ENCODE data around the gene RSF1. TPM values are rescaled to one million over a fixed set of nuclear protein-coding genes. Genes with fewer than 3 reads are reported as not detected.
"Not testable (repeated sequence)": the region's sequence is repeated elsewhere in the genome, so short reads cannot be mapped to it uniquely, and the experiment has no call there.

RSF1 gene
- total RNA-seq, 2 experiments from 2014 or later, result 50.3 to 54.2 TPM

DNA sequence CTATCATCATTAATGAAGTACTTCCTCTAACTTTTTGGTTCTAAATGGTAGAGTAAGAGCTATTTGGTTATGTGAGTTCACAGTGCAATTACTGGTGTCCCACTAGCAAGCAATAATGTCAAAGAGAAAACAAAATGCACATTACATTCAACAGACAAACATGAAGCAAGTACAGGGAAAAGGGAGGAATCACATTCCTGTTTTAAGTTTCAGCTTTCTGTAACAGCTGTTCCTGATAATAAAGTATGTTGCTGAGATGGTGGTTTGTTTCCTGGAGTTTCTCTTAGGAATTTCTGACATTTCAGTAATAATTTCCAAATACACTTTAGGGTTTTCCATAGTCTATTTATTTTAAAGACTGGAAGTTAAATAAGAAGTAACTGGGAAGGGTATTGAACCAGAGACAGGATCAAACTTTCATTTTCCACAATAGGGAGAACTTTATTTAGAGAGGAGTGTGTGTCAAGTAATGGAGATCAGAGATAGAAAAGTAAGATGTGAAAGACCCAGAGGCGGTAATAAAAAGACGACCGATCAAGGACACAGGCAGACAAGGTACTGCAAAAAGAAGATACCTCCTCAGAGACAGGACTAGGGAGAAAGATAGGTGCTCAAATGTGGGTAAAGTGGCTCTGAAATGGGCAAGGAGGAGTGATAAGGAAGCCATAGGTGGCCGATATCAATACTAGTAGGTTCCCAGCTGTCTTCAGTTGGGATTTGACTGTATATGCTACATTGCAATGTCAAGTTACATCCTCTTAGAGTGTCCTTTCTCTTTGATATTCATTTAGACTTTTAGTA is 162.1 kb downstream of the RSF1 start:
- Mint-ChIP-seq H3K27ac (no peak overlapping the region), H3K9me3 (no peaks in the 10 kb centered on the region), H3K27me3 (ENCODE audit: low read depth) (no peaks in the 10 kb centered on the region), H3K4me3 (no peak overlapping the region), H3K36me3 (ENCODE audit: low read depth) (no peaks in the 10 kb centered on the region), H3K4me1 (ENCODE audit: low read depth) (no peaks in the 10 kb centered on the region)
- intact Hi-C loops (cut with micrococcal nuclease), result no loop called here
- no peak for DNase-seq
- CTCF ChIA-PET, result no interaction called here

DNA sequence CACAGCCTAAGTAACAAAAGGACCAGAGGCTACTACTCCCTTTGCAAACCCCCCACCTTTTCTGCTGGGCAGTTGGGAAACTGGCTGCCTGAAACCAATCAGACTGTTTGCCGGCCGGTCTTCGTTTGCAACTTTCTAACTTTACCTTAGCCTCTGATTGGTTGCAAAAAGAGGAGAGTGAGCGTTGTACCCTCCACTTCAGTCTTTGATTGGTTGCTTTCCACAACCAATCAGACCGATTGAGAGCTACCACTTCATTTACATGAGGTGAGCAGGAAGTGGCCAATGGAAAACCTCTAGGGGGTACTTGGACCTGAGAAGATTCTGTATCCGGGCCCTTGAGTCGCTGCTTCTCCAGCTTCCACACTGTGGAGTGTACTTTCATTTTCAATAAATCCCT is 164.2 kb downstream of the RSF1 start:
- no peaks in the 10 kb centered on the region for H3K27me3 Mint-ChIP-seq (ENCODE audit: low read depth)
- H3K4me3 Mint-ChIP-seq, result no peak overlapping the region
- no peaks in the 10 kb centered on the region for H3K4me1 Mint-ChIP-seq (ENCODE audit: low read depth)
- no peak overlapping the region for H3K27ac Mint-ChIP-seq
- CTCF ChIA-PET, result no interaction called here
- DNase-seq, result no peak
- no peaks in the 10 kb centered on the region for H3K9me3 Mint-ChIP-seq
- H3K36me3 Mint-ChIP-seq (ENCODE audit: low read depth), result no peaks in the 10 kb centered on the region
- intact Hi-C loops (cut with micrococcal nuclease), result no loop called here

DNA sequence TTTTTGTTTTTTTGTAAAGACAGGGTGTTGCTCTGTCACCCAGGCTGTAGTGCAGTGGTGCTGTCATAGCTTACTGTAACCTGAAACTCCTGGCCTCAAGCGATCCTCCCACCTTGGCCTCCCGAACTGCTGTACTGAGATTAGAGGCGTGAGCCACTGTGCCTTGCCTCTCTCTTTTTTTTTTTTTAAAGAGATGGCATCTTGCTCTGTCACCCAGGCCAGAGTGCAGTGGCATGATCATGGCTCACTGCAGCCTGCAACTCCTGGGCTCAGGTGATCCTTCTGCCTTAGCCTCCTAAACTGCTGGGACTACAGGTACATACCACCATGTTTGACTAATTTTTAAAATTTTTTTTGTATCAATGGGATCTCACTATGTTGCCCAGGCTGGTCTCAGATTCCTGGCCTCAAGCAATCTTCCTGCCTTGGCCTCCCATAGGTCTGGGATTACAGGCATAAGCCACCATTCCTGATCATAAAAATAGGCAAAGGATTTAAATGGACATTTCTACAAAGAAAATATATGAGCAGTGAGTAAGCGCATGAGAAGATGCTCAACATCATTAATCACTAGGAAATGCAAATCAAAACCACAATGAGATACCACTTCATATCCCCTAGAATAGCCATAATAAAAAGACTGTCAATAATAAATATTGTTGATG is 165.6 kb downstream of the RSF1 start:
- DNase-seq, result no peak
- H3K9me3 Mint-ChIP-seq, result no peaks in the 10 kb centered on the region
- no peaks in the 10 kb centered on the region for H3K27me3 Mint-ChIP-seq (ENCODE audit: low read depth)
- H3K4me1 Mint-ChIP-seq (ENCODE audit: low read depth), result no peaks in the 10 kb centered on the region
- intact Hi-C loops (cut with micrococcal nuclease), result no loop called here
- no peak overlapping the region for H3K27ac Mint-ChIP-seq
- CTCF ChIA-PET, result interaction anchor here (0.6 to 0.7 kb wide), 2 partner anchors 58 to 370 kb away, joined by 3 to 4 read pairs; no protein-coding TSS in a partner anchor
- no peak overlapping the region for H3K4me3 Mint-ChIP-seq
- H3K36me3 Mint-ChIP-seq (ENCODE audit: low read depth), result no peaks in the 10 kb centered on the region

DNA sequence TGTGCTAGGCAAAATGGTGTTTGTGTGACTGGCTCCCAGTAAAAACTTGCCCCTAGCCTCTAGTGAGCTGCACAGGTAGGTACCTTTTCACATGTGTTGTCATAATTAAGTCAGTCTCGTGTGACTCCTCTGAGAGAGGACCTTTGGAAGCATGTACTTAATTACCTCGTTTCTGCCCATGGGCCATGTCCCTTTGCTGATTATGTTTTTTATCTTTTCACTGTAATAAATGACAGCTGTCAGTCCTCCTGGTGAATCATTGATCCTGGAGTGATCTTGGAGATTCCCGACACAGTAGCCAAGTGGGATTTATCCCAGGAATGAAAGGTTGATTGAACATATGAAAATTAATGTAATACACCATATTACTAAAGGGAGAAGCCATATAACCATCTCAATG is 170.4 kb downstream of the RSF1 start:
- Mint-ChIP-seq H3K27ac (no peak overlapping the region), H3K4me3 (no peak overlapping the region), H3K27me3 (ENCODE audit: low read depth) (peaks cover 3% of the 10 kb centered on the region), H3K36me3 (ENCODE audit: low read depth) (no peaks in the 10 kb centered on the region), H3K9me3 (no peaks in the 10 kb centered on the region), H3K4me1 (ENCODE audit: low read depth) (no peaks in the 10 kb centered on the region)
- CTCF ChIA-PET, result no interaction called here
- DNase-seq, result no peak
- intact Hi-C loops (cut with micrococcal nuclease), result no loop called here

DNA sequence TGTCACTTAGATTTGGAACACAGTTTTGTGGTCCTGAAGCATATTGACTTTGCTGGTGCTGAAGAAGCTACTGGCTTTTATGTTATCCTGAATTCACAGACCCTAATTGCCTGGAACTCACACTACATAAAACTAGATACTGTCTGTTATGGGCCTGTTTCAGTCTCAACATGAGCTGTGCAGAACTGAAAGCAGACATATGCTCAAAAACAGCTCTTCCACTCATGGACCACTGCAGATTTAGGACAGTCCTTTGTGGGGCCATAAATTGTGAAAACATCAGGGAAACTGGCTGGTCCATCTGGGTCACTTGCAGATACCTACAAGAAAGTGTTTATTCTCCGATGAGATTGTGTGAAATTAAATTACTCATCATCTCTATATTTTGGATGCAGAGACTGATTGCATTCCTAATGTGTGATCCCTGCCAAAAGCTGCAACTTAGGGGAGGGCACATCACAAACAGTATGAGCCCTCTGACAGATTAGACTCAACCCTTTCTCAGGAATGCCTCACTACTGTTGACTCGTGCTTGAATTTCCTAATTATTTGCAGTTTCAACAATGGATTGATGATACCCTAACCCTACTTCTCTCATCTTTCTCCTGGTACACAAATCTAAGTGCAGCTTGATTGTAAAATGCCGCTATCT is 172.7 kb downstream of the RSF1 start:
- DNase-seq, result no peak
- H3K27ac Mint-ChIP-seq, result no peak overlapping the region
- no peaks in the 10 kb centered on the region for H3K9me3 Mint-ChIP-seq
- no peaks in the 10 kb centered on the region for H3K4me1 Mint-ChIP-seq (ENCODE audit: low read depth)
- intact Hi-C loops (cut with micrococcal nuclease), result no loop called here
- CTCF ChIA-PET, result interaction anchor here (0.6 kb wide), 1 partner anchor 58 kb away, joined by 4 read pairs; no protein-coding TSS in a partner anchor
- H3K4me3 Mint-ChIP-seq, result no peak overlapping the region
- H3K27me3 Mint-ChIP-seq (ENCODE audit: low read depth), result peaks cover 6% of the 10 kb centered on the region
- H3K36me3 Mint-ChIP-seq (ENCODE audit: low read depth), result no peaks in the 10 kb centered on the region

DNA sequence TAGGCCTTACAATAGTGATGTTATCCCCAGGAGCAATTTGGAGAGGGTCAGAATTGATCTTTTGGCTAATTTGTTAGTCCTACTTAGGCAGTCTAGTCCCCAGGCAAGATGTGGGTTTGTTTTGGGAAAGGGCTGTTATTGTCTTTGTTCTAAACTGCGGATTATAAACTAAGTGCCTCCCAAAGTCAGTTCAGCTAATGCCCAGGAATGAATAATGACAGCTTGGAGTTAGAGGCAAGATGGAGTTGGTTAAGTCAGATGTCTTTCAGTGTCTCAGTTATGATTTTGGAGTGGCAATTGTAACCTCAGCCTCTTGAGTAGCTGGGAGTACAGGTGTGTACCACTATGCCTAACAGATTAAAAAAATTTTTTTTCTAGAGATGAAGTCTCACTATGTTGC is 175.6 kb downstream of the RSF1 start:
- H3K9me3 Mint-ChIP-seq, result no peaks in the 10 kb centered on the region
- DNase-seq, result no peak
- H3K36me3 Mint-ChIP-seq (ENCODE audit: low read depth), result no peaks in the 10 kb centered on the region
- no peak overlapping the region for H3K4me3 Mint-ChIP-seq
- no peaks in the 10 kb centered on the region for H3K4me1 Mint-ChIP-seq (ENCODE audit: low read depth)
- peaks cover 6% of the 10 kb centered on the region for H3K27me3 Mint-ChIP-seq (ENCODE audit: low read depth)
- intact Hi-C loops (cut with micrococcal nuclease), result no loop called here
- no peak overlapping the region for H3K27ac Mint-ChIP-seq
- CTCF ChIA-PET, result no interaction called here

DNA sequence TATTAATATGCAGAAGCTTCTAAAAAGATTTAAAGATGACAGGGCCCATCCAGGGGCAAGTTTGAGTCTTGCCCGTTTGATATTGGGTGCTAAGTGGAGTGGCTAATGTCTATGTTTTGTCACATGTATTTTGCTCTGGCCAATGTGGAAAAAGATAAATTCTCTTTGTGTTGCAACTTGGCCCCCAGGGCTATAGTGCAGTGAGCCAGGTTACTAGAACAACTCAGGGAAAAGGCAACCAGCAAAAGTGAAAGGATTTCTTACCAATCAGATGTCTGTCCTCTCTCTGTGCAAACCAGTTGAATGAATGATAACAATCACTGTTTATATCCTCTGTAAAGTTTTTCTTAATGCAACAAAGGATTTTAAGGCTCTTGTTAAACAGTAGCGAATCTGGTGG is 178.3 kb downstream of the RSF1 start:
- Mint-ChIP-seq H3K36me3 (ENCODE audit: low read depth) (no peaks in the 10 kb centered on the region), H3K9me3 (no peaks in the 10 kb centered on the region)
- CTCF ChIA-PET, result no interaction called here

DNA sequence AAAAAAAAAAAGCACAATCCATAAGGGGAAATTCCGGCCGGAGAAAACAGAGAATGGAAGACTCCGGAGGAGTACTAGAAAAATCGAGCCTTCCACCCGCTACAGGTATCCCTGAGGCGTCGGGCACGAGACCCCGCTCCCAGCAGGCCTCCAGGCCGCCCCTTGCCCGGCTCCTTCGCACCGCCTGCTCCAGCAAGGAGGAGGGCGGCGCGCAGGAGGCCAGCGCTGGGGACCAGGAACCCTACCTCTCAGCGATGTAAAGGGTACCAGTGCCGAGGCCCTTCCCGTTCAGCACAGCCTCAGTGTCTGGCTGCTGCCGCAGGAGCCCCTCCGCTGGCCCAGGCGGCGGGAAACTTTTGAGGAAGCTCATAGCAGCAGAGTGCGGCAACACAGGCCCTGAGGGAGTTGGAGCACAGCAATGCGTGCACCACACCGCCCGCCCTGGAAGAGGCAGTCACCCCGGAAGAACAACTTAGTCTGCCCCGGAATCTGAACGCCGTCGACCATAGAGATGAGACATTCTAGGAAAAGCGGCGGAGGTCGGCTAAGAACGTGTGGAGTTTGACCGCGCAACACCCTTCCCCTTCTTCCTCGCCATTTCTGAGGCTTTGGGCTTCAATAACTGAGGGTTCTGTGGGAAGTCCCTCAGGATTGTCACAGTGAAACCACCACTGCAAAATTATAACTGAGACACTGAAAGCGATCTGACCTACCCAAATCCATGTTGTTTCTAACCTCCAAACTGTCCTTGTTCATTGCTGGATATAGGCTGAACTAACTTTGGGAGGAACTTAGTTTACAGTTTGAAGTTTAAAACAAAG is 183.0 kb downstream of the RSF1 start, which contains the start of gene CLNS1A:
TSS of gene CLNS1A (minus strand) at position 450 of the 821 bp plus-strand sequence. CDS start at position 370, 80 bp downstream.
- peak; percentile 90 for DNase-seq
- Mint-ChIP-seq H3K4me1 (ENCODE audit: low read depth) (peaks cover 35% of the 10 kb centered on the region), H3K4me3 (peak within 1 kb of the TSS; percentile 89), H3K27ac (peak within 1 kb of the TSS; percentile 92), H3K27me3 (ENCODE audit: low read depth) (no peaks in the 10 kb centered on the region), H3K9me3 (no peaks in the 10 kb centered on the region), H3K36me3 (ENCODE audit: low read depth) (peaks cover 15% of the 10 kb centered on the region)
- intact Hi-C loops (cut with micrococcal nuclease), result loop anchor here (1.0 to 5.0 kb wide), 8 partner anchors 48 to 565 kb away; partner anchors contain the start of genes AQP11, INTS4, KCTD21 and PAK1
- CTCF ChIA-PET, result no interaction called here

More for the DNA sequence above, 178.3 kb downstream of the RSF1 start:
- no peak overlapping the region for H3K27ac Mint-ChIP-seq
- H3K4me1 Mint-ChIP-seq (ENCODE audit: low read depth), result peaks cover 4% of the 10 kb centered on the region
- peaks cover 6% of the 10 kb centered on the region for H3K27me3 Mint-ChIP-seq (ENCODE audit: low read depth)
- no peak overlapping the region for H3K4me3 Mint-ChIP-seq
- DNase-seq, result no peak
- intact Hi-C loops (cut with micrococcal nuclease), result no loop called here

DNA sequence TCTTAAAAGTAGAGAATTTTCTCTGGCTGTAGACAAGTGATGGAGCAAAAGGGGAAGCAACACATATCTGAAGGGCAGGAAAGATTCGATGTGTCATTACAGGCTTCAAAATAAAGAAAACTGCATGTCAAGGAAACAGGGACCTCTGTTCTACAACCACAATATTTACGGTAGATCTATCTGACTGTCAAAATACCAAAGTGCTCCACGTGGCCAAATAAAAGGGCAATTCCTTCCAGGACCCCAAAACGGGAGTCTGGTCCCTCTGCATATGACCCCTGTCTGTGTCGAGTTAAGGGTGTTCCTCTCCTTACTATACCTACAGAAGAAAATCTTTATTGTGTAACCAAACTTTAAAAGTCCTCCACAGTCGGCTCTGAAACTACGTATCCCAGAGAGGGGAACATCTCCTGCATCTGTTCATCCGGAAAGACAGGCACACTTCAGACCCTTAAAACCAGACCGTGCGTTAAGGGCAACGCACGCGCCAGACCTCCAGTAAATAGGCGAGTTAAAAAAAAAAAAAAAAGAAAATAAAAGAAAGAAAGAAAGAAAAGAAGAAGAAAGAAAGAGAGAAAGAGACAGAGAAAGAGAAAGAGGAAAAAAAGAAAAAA is 183.7 kb downstream of the RSF1 start:
- CTCF ChIA-PET, result no interaction called here
- Mint-ChIP-seq H3K27ac (peak overlapping the region; percentile 92), H3K36me3 (ENCODE audit: low read depth) (peaks cover 18% of the 10 kb centered on the region)

DNA sequence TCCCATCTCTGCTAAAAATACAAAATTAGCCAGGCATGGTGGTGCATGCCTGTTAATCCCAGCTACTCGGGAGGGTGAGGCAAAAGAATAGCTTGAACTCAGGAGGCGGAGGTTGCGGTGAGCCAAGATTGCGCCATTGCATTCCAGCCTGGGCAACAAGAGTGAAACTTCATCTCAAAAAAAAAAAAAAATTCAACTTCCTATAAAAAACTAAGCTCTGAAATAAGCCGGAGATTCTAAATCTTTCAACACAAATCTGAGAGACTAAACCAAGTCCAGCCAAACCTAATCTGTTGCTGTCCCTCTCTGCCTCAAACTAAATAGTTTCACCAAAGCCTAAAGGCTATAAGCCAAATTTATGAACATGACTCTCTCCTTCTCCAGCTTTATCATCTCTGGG is 186.6 kb downstream of the RSF1 start:
- H3K27me3 Mint-ChIP-seq (ENCODE audit: low read depth); DNase-seq; intact Hi-C loops (cut with micrococcal nuclease); H3K27ac Mint-ChIP-seq; H3K4me3 Mint-ChIP-seq; H3K9me3 Mint-ChIP-seq; CTCF ChIA-PET: not testable (repeated sequence)
- peaks cover 24% of the 10 kb centered on the region for H3K36me3 Mint-ChIP-seq (ENCODE audit: low read depth)
- H3K4me1 Mint-ChIP-seq (ENCODE audit: low read depth), result peaks cover 58% of the 10 kb centered on the region

More for the DNA sequence above, 183.7 kb downstream of the RSF1 start:
- peak overlapping the region; percentile 89 for H3K4me3 Mint-ChIP-seq
- no peak for DNase-seq
- H3K27me3 Mint-ChIP-seq (ENCODE audit: low read depth), result no peaks in the 10 kb centered on the region
- H3K9me3 Mint-ChIP-seq, result no peaks in the 10 kb centered on the region
- H3K4me1 Mint-ChIP-seq (ENCODE audit: low read depth), result peaks cover 40% of the 10 kb centered on the region
- intact Hi-C loops (cut with micrococcal nuclease), result loop anchor here (1.0 to 5.0 kb wide), 8 partner anchors 48 to 565 kb away; partner anchors contain the start of genes AQP11, INTS4, KCTD21 and PAK1

DNA sequence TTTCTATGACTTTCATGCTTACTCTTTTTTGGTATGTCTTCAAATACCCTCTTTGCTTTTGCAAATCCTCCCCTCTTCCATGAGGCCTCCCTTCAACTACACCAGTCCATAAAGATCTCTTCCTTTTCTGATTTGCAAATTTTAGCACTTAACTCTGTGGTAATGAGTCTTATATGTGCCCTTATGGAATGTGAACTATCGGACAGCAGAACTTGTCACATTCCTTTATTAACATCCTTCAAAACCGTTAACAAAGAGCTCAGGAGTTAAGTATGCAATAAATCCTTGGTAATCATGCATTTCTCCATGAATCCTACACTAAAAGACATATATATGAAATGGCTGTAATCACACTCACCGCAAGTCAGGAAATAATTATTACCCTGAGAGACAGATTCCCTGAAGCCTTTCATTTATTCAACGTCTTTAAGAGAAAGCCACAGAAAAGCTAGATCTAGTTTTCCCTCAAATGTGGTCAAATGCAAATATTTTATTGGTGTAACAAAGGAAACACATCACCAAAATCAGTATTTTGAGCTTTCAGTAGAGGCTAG is 190.3 kb downstream of the RSF1 start:
- intact Hi-C loops (cut with micrococcal nuclease), result no loop called here
- CTCF ChIA-PET, result interaction anchor here (0.5 to 1.0 kb wide), 3 partner anchors 11 to 184 kb away, joined by 3 to 5 read pairs (median 5); no protein-coding TSS in a partner anchor
- no peak for DNase-seq

More for the DNA sequence above, 190.3 kb downstream of the RSF1 start:
- no peaks in the 10 kb centered on the region for H3K9me3 Mint-ChIP-seq
- peaks cover 40% of the 10 kb centered on the region for H3K4me1 Mint-ChIP-seq (ENCODE audit: low read depth)
- H3K4me3 Mint-ChIP-seq, result no peak overlapping the region
- peak overlapping the region; percentile 62 for H3K27ac Mint-ChIP-seq
- no peaks in the 10 kb centered on the region for H3K27me3 Mint-ChIP-seq (ENCODE audit: low read depth)
- peaks cover 27% of the 10 kb centered on the region for H3K36me3 Mint-ChIP-seq (ENCODE audit: low read depth)
